ENCODE measurements around the gene GFRA1. TPM values are rescaled to one million over a fixed set of nuclear protein-coding genes. Genes with fewer than 3 reads are reported as not detected.

GFRA1 gene
- total RNA-seq, 2 experiments from 2014 or later, result not detected

DNA sequence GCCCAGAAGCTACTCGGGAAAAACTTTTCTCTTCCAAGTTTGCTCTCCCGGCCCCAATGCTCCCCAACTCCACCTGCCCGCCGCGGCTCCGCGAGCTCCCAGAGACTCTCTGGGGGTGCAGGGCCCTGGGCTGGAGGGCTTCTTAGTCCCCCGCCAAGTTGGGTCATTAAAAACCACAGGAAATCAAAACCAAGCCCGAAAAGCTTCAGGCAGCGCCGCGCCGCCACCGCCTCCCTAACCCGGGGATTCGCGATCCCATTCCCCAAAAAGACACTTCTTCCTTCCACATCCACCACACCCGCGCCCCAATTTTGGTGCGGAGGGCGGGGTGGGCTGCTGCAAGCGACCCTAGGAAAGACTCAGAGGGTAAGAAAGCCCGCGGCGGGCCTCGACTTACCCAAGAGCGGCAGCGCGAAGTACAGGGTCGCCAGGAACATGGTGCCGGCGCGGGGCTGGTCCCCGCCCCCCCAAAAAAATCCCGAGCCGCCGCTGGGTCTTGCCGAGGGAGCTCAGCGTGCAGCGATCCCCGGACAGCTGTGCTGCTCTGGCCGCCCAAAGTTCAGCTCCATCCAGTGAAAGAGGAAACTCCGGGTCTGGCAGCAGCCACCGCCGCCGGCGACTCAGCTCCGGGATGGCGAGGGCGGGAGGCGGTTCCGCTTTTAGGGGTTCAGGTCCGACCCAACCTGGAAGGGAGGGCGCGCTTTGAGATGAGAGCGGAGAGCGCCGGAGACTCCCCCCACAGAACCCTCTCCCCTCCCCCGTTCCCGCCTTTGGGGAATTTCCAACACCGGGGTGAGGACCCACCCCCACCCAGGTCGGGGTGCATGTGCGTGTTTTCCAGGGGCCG, 1.2 kb downstream of the GFRA1 start:
- Mint-ChIP-seq H3K4me3 (peak overlapping the region; percentile 17), H3K9me3 (no peaks in the 10 kb centered on the region), H3K36me3 (ENCODE audit: low read depth) (no peaks in the 10 kb centered on the region), H3K27me3 (peaks cover 56% of the 10 kb centered on the region), H3K27ac (no peak overlapping the region), H3K4me1 (ENCODE audit: low read depth) (peaks cover 7% of the 10 kb centered on the region)
- ATAC-seq (no peak), DNase-seq (peak; percentile 3)
- TF ChIP-seq CTCF (IDR thresholded peaks at IDR 0.05), result no peak
- ChIA-PET POLR2A (no interaction called here), CTCF (interaction anchor here (0.9 kb wide), 2 partner anchors 12 to 16 kb away, joined by 3 to 4 read pairs; no protein-coding TSS in a partner anchor)
- intact Hi-C loops (cut with micrococcal nuclease), result no loop called here

DNA sequence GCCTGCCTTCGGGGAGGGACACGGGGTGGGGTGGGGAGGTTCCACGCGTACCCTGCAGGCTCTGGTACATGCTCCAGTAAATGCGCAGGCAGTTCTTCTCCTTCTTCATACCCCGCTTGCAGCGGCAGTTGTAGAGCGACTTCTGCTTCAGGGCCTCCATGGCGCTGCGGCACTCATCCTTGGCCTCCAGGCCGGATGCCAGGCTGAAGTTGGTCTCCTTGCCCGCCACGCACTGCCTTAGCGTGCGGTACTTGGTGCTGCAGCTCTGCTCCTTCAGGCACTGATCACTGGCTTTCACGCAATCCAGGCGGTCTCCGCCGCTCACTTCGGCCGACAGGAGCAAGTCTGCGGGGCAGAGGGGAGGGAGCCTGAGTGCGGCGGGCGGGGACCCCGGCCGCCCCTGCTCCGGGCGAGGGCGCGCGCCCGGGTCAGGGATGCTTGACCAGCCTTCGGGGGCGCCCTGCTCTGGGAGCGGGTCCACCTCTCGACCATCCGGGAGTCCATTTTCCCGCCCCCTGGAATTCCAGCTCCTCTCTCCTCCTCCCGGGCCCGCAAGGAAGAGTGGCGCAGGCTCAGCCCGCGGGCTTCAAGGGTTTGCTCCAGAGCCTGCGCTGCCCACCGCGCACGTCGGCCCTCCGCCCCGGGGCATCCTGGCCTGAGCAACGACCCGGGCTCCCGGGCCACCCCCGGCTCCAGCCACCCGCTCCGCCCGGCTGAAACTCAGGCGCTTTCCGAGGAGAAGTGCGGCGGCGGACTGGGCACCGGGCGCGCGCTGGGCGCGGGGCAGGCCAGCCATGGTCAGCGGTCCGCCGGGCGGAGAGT, 2.0 kb downstream of the GFRA1 start:
- no peak for TF ChIP-seq CTCF (IDR thresholded peaks at IDR 0.05)
- ATAC-seq, result no peak
- POLR2A ChIA-PET, result no interaction called here
- no peak for DNase-seq
- no peak overlapping the region for H3K4me3 Mint-ChIP-seq
- H3K36me3 Mint-ChIP-seq (ENCODE audit: low read depth), result no peaks in the 10 kb centered on the region
- intact Hi-C loops (cut with micrococcal nuclease), result no loop called here
- no peak overlapping the region for H3K27ac Mint-ChIP-seq
- H3K27me3 Mint-ChIP-seq, result peaks cover 54% of the 10 kb centered on the region
- H3K9me3 Mint-ChIP-seq, result no peaks in the 10 kb centered on the region
- H3K4me1 Mint-ChIP-seq (ENCODE audit: low read depth), result peaks cover 7% of the 10 kb centered on the region
- CTCF ChIA-PET, result interaction anchor here (0.9 kb wide), 1 partner anchor 17 kb away, joined by 3 read pairs; no protein-coding TSS in a partner anchor

GRCh38 chr10:116270126-116270770, 2.8 kb downstream of the GFRA1 start:
- DNase-seq (no peak), ATAC-seq (no peak)
- CTCF ChIA-PET, result no interaction called here
- TF ChIP-seq CTCF (IDR thresholded peaks at IDR 0.05), result no peak
- H3K4me1 Mint-ChIP-seq (ENCODE audit: low read depth), result peaks cover 7% of the 10 kb centered on the region
- H3K27me3 Mint-ChIP-seq, result peaks cover 52% of the 10 kb centered on the region
- H3K36me3 Mint-ChIP-seq (ENCODE audit: low read depth), result no peaks in the 10 kb centered on the region
- POLR2A ChIA-PET, result no interaction called here
- no peak overlapping the region for H3K4me3 Mint-ChIP-seq
- intact Hi-C loops (cut with micrococcal nuclease), result no loop called here
- no peak overlapping the region for H3K27ac Mint-ChIP-seq
- H3K9me3 Mint-ChIP-seq, result no peaks in the 10 kb centered on the region

DNA sequence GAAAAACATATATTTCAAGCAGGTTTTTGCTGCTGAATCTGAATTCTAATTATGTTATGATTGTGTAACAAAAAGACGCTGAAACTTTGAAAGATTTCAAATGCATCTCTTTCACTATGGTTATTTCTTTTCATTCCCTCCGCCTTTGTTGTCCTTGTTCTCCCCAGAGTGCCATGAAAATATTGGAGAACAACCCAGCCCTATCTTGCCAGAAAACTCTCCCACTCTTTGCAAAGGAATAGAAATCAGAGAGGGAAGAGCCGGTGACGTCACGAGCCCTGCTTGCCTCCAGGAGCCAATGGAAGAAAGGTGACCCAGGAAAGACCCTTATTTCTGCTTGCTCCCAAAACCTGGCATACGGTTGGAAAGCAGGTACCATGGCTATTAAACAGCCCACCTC, 3.4 kb downstream of the GFRA1 start:
- Mint-ChIP-seq H3K9me3 (no peaks in the 10 kb centered on the region), H3K36me3 (ENCODE audit: low read depth) (no peaks in the 10 kb centered on the region), H3K27ac (no peak overlapping the region), H3K4me3 (no peak overlapping the region), H3K4me1 (ENCODE audit: low read depth) (peaks cover 7% of the 10 kb centered on the region), H3K27me3 (peaks cover 45% of the 10 kb centered on the region)
- intact Hi-C loops (cut with micrococcal nuclease), result no loop called here
- POLR2A ChIA-PET, result no interaction called here
- no peak for TF ChIP-seq CTCF (IDR thresholded peaks at IDR 0.05)
- ATAC-seq (no peak), DNase-seq (no peak)
- CTCF ChIA-PET, result no interaction called here
